Measurements from ENCODE around the gene ARVCF. TPM values are rescaled to one million over a fixed set of nuclear protein-coding genes. Genes with fewer than 3 reads are reported as not detected.

ARVCF gene
- polyA plus RNA-seq, 1 of the 3 experiments (the other 2 are of a cell fraction) = 27.4 TPM

GRCh38 chr22:20044495-20045151 lies 28.0 kb upstream of the ARVCF start:
- peaks cover 0 to 27% of the 10 kb centered on the region in 2 experiments for H3K36me3 ChIP-seq (replicated peaks in 1 of 2; ENCODE audit: control insufficient read depth in 1 of 2, insufficient read depth in 2 of 2, low read length in 1 of 2)
- ChIA-PET POLR2A (no interaction called here), CTCF (interaction anchor here (0.8 kb wide), 1 partner anchor 13 kb away, joined by 3 read pairs; no protein-coding TSS in a partner anchor)
- H3K4me1 ChIP-seq (ENCODE audit: control insufficient read depth in 1 of 2, insufficient read depth in 2 of 2, low read depth in 1 of 2, low read length in 1 of 2) = no peaks in the 10 kb centered on the region
- no peaks in the 10 kb centered on the region for H3K9me2 ChIP-seq
- no peak overlapping the region for H3K4me3 ChIP-seq (ENCODE audit: low read depth in 2 of 2, low read length in 1 of 2)
- no peak for TF ChIP-seq CTCF (IDR thresholded peaks at IDR 0.05)
- no peak for TF ChIP-seq TEAD4 (IDR thresholded peaks at IDR 0.05; ENCODE audit: borderline replicate concordance, insufficient read depth)
- TF ChIP-seq RAD21 (IDR thresholded peaks at IDR 0.05; ENCODE audit: low read length) = no peak
- no peak for TF ChIP-seq EP300 (IDR thresholded peaks at IDR 0.05; ENCODE audit: borderline replicate concordance in 1 of 2, low read depth in 1 of 2, low read length in 1 of 2)
- TF ChIP-seq POLR2AphosphoS5 (IDR thresholded peaks at IDR 0.05; ENCODE audit: low read depth, low read length) = no peak
- no peak for TF ChIP-seq RFX5 (IDR thresholded peaks at IDR 0.05; ENCODE audit: low read length)
- TF ChIP-seq MEF2A (IDR thresholded peaks at IDR 0.05; ENCODE audit: borderline replicate concordance, low read depth) = no peak
- no peak for TF ChIP-seq RXRA (IDR thresholded peaks at IDR 0.05; ENCODE audit: borderline replicate concordance, low read depth)
- no peak for TF ChIP-seq MAX (IDR thresholded peaks at IDR 0.05; ENCODE audit: low read depth)
- TF ChIP-seq RCOR1 (IDR thresholded peaks at IDR 0.05; ENCODE audit: low read length) = no peak
- no peak for TF ChIP-seq NRF1 (IDR thresholded peaks at IDR 0.05; ENCODE audit: low read depth, low read length)
- TF ChIP-seq GABPA (IDR thresholded peaks at IDR 0.05; ENCODE audit: low read depth) = no peak
- TF ChIP-seq FOXM1 (IDR thresholded peaks at IDR 0.05; ENCODE audit: low read depth) = no peak
- TF ChIP-seq YY1 (IDR thresholded peaks at IDR 0.05; ENCODE audit: low read depth) = no peak
- no peak overlapping the region for H3K27ac ChIP-seq (ENCODE audit: low read depth in 2 of 2, low read length in 1 of 2)
- DNase-seq = no peak
- no peak overlapping the region for H3K9ac ChIP-seq
- H3K79me2 ChIP-seq (ENCODE audit: insufficient read depth) = 0 out of 2 replicates have a peak, but pooled peaks cover 4% of the 10 kb centered on the region
- H3F3A ChIP-seq (replicated peaks; ENCODE audit: insufficient read depth) = no peaks in the 10 kb centered on the region
- H4K20me1 ChIP-seq (ENCODE audit: insufficient read depth) = no peaks in the 10 kb centered on the region
- H3K4me2 ChIP-seq = no peak overlapping the region
- no peaks in the 10 kb centered on the region for H3K9me3 ChIP-seq
- H3K27me3 ChIP-seq (ENCODE audit: insufficient read depth) = no peaks in the 10 kb centered on the region
- H2AFZ ChIP-seq (ENCODE audit: low read depth) = no peak overlapping the region
- WGBS (ENCODE audit: low lambda C conversion rate) = 94% methylated on average over 10 of the region's 10 CpGs

- DNase-seq = no peak
- 60% methylated on average over 1 of the region's 7 CpGs for WGBS (ENCODE audit: low lambda C conversion rate)
- Histone ChIP-seq H3F3A (replicated peaks; ENCODE audit: insufficient read depth) (no peaks in the 10 kb centered on the region), H3K79me2 (ENCODE audit: insufficient read depth) (0 out of 2 replicates have a peak, but pooled peaks cover 4% of the 10 kb centered on the region), H3K27me3 (ENCODE audit: insufficient read depth) (no peaks in the 10 kb centered on the region), H3K36me3 (replicated peaks in 1 of 2; ENCODE audit: control insufficient read depth in 1 of 2, insufficient read depth in 2 of 2, low read length in 1 of 2) (peaks cover 0 to 23% of the 10 kb centered on the region in 2 experiments), H3K9me2 (no peaks in the 10 kb centered on the region), H2AFZ (ENCODE audit: low read depth) (no peak overlapping the region), H3K4me1 (ENCODE audit: control insufficient read depth in 1 of 2, insufficient read depth in 2 of 2, low read depth in 1 of 2, low read length in 1 of 2) (no peaks in the 10 kb centered on the region), H3K4me3 (ENCODE audit: low read depth in 2 of 2, low read length in 1 of 2) (no peak overlapping the region), H3K9me3 (no peaks in the 10 kb centered on the region), H4K20me1 (ENCODE audit: insufficient read depth) (no peaks in the 10 kb centered on the region), H3K27ac (ENCODE audit: low read depth in 2 of 2, low read length in 1 of 2) (no peak overlapping the region), H3K4me2 (no peak overlapping the region), H3K9ac (no peak overlapping the region)
- TF ChIP-seq TCF12 (IDR thresholded peaks at IDR 0.05) (no peak), CTCF (IDR thresholded peaks at IDR 0.05) (no peak)
- CTCF ChIA-PET = no interaction called here
- POLR2A ChIA-PET = no interaction called here
These were observed 27.3 kb upstream of the ARVCF start for GRCh38 chr22:20043997-20044342.

Data from SK-N-SH (cell line).